GM19328 (cell line): Measurements from ENCODE around the gene FERMT3.

Experiments
- ATAC-seq: cut with Tn5 transposase; IDR thresholded peaks from one replicate; pipeline ENCODE4 v1.9.1; 2021; ENCODE audit warnings: mild to moderate bottlenecking, moderate library complexity; ENCODE audit not compliant: unreplicated experiment

FERMT3 gene

GRCh38 chr11:64185693-64186491, 20.6 kb upstream of the FERMT3 start, which contains the start of gene STIP1:
Gene STIP1 (plus strand): TSS chr11:64186171. CDS start chr11:64186262, 91 bp downstream.
- ATAC-seq: peak; percentile 81

GRCh38 chr11:64186492-64187165, 19.9 kb upstream of the FERMT3 start:
- no peak for ATAC-seq

GRCh38 chr11:64192434-64192833, 14.1 kb upstream of the FERMT3 start:
- ATAC-seq: no peak

GRCh38 chr11:64196626-64197025, 9.9 kb upstream of the FERMT3 start:
- no peak for ATAC-seq

- no peak for ATAC-seq
Observed at GRCh38 chr11:64198511-64198910, 8.0 kb upstream of the FERMT3 start.

GRCh38 chr11:64201543-64201942, 5.0 kb upstream of the FERMT3 start:
- ATAC-seq: no peak

- ATAC-seq: no peak
Observed at GRCh38 chr11:64202992-64203391, 3.5 kb upstream of the FERMT3 start.

GRCh38 chr11:64203421-64204079, 3.0 kb upstream of the FERMT3 start:
- ATAC-seq: no peak

- ATAC-seq: no peak
Observed at GRCh38 chr11:64204080-64204440, 2.5 kb upstream of the FERMT3 start.

GRCh38 chr11:64204464-64204989, 2.0 kb upstream of the FERMT3 start:
- no peak for ATAC-seq

- peak; percentile 56 for ATAC-seq
Observed at GRCh38 chr11:64207256-64208085, 950 bp downstream of the FERMT3 start.

GRCh38 chr11:64208086-64208795, 1.7 kb downstream of the FERMT3 start:
- no peak for ATAC-seq

GRCh38 chr11:64208796-64209562, 2.5 kb downstream of the FERMT3 start:
- no peak for ATAC-seq

- ATAC-seq: no peak
Observed at GRCh38 chr11:64209563-64209843, 3.0 kb downstream of the FERMT3 start.

- no peak for ATAC-seq
Observed at GRCh38 chr11:64210301-64211020, 3.9 kb downstream of the FERMT3 start.

- ATAC-seq: no peak
Observed at GRCh38 chr11:64211181-64211872, 4.8 kb downstream of the FERMT3 start.

- no peak for ATAC-seq
Observed at GRCh38 chr11:64216879-64217278, 10.4 kb downstream of the FERMT3 start.

GRCh38 chr11:64218628-64219353, 12.3 kb downstream of the FERMT3 start:
- no peak for ATAC-seq
